OCI-LY1 (cell line): Measurements from ENCODE around the gene CELSR2.
"Not testable (repeated sequence)": the region's sequence is repeated elsewhere in the genome, so short reads cannot be mapped to it uniquely, and the experiment has no call there.

Experiments used
- H2AFZ ChIP-seq: fragments of 200-600 bp; sonication (generic), shearing (Covaris generic); 2 replicates; pipeline ENCODE4 v1.6.0; 2014; ENCODE audit warnings: antibody characterized with exemption, mild to moderate bottlenecking, low read length
- H3F3A ChIP-seq: fragments of 200-600 bp; sonication (generic), shearing (Covaris generic); 2 replicates; pipeline ENCODE4 v1.6.0; 2014; ENCODE audit warnings: mild to moderate bottlenecking, antibody characterized with exemption, low read length, moderate library complexity; ENCODE audit not compliant: insufficient read depth
- H3K27ac ChIP-seq: fragments of 200-600 bp; sonication (generic); 2 replicates; pipeline ENCODE4 v1.5.1; 2014; ENCODE audit warnings: low read length, mixed run types, mild to moderate bottlenecking, low read depth; ENCODE audit not compliant: poor library complexity, severe bottlenecking
- H3K27me3 ChIP-seq: fragments of 200-600 bp; sonication (generic); 2 replicates; pipeline ENCODE4 v1.6.0; 2014; ENCODE audit warnings: antibody characterized with exemption, mild to moderate bottlenecking, low read length, moderate library complexity; ENCODE audit not compliant: insufficient read depth
- H3K36me3 ChIP-seq: fragments of 200-600 bp; sonication (generic); 2 replicates; pipeline ENCODE4 v1.6.1; 2014; ENCODE audit warnings: mild to moderate bottlenecking, antibody characterized with exemption, low read length, moderate library complexity, mixed read lengths; ENCODE audit not compliant: insufficient read depth
- H3K4me1 ChIP-seq: fragments of 200-600 bp; sonication (generic); 2 replicates; pipeline ENCODE4 v1.5.1; 2014; ENCODE audit warnings: mild to moderate bottlenecking, low read length, moderate library complexity; ENCODE audit not compliant: insufficient read depth, severe bottlenecking
- H3K4me2 ChIP-seq: fragments of 200-600 bp; sonication (generic), shearing (Covaris generic); 2 replicates; pipeline ENCODE4 v1.6.1; 2014; ENCODE audit warnings: low read length
- H3K4me3 ChIP-seq: fragments of 200-600 bp; sonication (generic); 2 replicates; pipeline ENCODE4 v1.5.1; 2014; ENCODE audit warnings: low read length, low read depth, mild to moderate bottlenecking, mixed read lengths; ENCODE audit not compliant: poor library complexity, severe bottlenecking
- H3K79me2 ChIP-seq: fragments of 200-600 bp; shearing (Covaris generic); 2 replicates; pipeline ENCODE4 v1.6.1; 2016; ENCODE audit warnings: mixed run types, low read length, mixed read lengths; ENCODE audit not compliant: insufficient read depth
- H3K9ac ChIP-seq: fragments of 200-600 bp; sonication (generic), shearing (Covaris generic); 2 replicates; pipeline ENCODE4 v1.6.1; 2014; ENCODE audit warnings: mild to moderate bottlenecking, low read length, mixed read lengths
- H3K9me2 ChIP-seq: fragments of 200-600 bp; sonication (generic), shearing (Covaris generic); 2 replicates; pipeline ENCODE4 v1.6.1; 2014; ENCODE audit warnings: low read depth, mild to moderate bottlenecking, low read length, mixed read lengths
- H3K9me3 ChIP-seq: fragments of 200-600 bp; shearing (Covaris generic); 2 replicates; pipeline ENCODE4 v1.6.1; 2014; ENCODE audit warnings: low read length, mixed read lengths
- H4K20me1 ChIP-seq: fragments of 200-600 bp; sonication (generic), shearing (Covaris generic); 2 replicates; pipeline ENCODE4 v1.6.0; 2016; ENCODE audit warnings: mild to moderate bottlenecking, low read length; ENCODE audit not compliant: insufficient read depth
- EZH2 ChIP-seq: fragments of 200-600 bp; sonication (generic), shearing (Covaris generic); IDR thresholded peaks from 2 replicates; pipeline ENCODE4 v1.8.0; 2017; ENCODE audit warnings: borderline replicate concordance, mixed run types, mild to moderate bottlenecking, antibody characterized with exemption, low read length, moderate library complexity, mixed read lengths
- TF ChIP-seq, protein P1 (sequence below): fragments of 200-600 bp; sonication (generic), shearing (Covaris generic); IDR thresholded peaks from 2 replicates; pipeline ENCODE4 v1.5.1; 2017; ENCODE audit warnings: mild to moderate bottlenecking, antibody characterized with exemption, low read length, moderate library complexity, mixed read lengths

The CELSR2 gene

DNA sequence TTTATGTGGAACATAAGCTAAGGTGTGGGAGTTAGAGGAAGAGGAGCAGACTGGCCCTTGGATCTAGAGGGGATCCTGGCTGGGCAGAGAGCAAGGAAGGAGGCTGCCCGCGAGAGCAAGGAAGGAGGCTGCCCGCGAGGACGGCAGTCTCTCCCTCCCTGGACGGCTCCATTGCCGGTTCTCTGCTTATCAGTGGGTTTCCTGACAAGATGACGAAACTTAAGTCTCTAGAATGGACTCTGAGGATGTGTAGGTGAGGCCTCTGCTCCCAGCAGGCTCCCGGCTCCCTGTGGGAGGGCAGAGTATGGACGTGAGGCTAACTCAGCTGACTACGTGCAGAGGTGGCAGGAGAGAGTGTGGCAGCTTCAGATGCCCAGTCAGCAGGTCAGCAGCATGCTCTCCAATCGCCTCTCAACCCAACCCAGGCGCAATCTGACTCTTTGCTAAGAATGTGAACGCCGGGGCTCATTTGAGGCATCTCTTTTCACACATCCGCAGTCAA lies 51.4 kb downstream of the CELSR2 start:
- Histone ChIP-seq H3K4me3 (no peak overlapping the region), H3K27me3 (peaks cover 3% of the 10 kb centered on the region; the same call in 1 of the 2 replicates), H3F3A (no peaks in the 10 kb centered on the region), H3K36me3 (no peaks in the 10 kb centered on the region), H3K27ac (no peak overlapping the region), H3K9me2 (no peaks in the 10 kb centered on the region), H3K79me2 (no peaks in the 10 kb centered on the region), H3K9me3 (no peaks in the 10 kb centered on the region), H3K4me2 (no peak overlapping the region), H3K9ac (no peak overlapping the region), H3K4me1 (no peaks in the 10 kb centered on the region), H2AFZ (no peak overlapping the region), H4K20me1 (no peaks in the 10 kb centered on the region)
- no peak for TF ChIP-seq EZH2
- TF ChIP-seq, protein P1, sequence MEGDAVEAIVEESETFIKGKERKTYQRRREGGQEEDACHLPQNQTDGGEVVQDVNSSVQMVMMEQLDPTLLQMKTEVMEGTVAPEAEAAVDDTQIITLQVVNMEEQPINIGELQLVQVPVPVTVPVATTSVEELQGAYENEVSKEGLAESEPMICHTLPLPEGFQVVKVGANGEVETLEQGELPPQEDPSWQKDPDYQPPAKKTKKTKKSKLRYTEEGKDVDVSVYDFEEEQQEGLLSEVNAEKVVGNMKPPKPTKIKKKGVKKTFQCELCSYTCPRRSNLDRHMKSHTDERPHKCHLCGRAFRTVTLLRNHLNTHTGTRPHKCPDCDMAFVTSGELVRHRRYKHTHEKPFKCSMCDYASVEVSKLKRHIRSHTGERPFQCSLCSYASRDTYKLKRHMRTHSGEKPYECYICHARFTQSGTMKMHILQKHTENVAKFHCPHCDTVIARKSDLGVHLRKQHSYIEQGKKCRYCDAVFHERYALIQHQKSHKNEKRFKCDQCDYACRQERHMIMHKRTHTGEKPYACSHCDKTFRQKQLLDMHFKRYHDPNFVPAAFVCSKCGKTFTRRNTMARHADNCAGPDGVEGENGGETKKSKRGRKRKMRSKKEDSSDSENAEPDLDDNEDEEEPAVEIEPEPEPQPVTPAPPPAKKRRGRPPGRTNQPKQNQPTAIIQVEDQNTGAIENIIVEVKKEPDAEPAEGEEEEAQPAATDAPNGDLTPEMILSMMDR = no peak

DNA sequence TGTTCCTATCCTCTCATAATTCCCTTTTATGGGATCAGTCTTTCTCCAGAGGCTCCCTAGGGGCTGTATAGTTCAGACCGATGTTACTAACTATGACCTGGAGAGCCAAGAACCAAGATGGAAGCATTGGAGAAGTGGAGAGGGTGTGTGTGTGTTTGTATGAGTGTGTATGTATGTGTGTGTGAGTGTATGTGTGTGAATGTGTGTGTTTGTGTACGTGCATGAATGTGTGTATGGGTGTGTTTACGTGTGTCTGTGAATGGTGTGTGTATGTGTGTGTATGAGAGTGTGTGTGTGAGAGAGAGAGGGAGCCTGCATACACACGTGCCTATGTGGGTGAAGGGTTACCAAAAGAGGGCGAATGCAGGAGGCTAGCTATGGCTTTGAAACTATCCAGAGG lies 52.5 kb downstream of the CELSR2 start:
- no peak overlapping the region for H2AFZ ChIP-seq
- H3K9ac ChIP-seq = no peak overlapping the region
- no peaks in the 10 kb centered on the region for H3K79me2 ChIP-seq
- H3K9me2 ChIP-seq = no peaks in the 10 kb centered on the region
- no peaks in the 10 kb centered on the region for H3F3A ChIP-seq
- peaks cover 3% of the 10 kb centered on the region; the same call in 1 of the 2 replicates for H3K27me3 ChIP-seq
- no peaks in the 10 kb centered on the region for H3K9me3 ChIP-seq
- TF ChIP-seq, protein P1 = no peak
- TF ChIP-seq EZH2 = no peak
- peaks cover under 1% of the 10 kb centered on the region for H3K4me1 ChIP-seq
- H3K4me3 ChIP-seq = no peak overlapping the region
- H3K27ac ChIP-seq = no peak overlapping the region
- no peaks in the 10 kb centered on the region for H3K36me3 ChIP-seq
- no peaks in the 10 kb centered on the region for H4K20me1 ChIP-seq
- H3K4me2 ChIP-seq = no peak overlapping the region

DNA sequence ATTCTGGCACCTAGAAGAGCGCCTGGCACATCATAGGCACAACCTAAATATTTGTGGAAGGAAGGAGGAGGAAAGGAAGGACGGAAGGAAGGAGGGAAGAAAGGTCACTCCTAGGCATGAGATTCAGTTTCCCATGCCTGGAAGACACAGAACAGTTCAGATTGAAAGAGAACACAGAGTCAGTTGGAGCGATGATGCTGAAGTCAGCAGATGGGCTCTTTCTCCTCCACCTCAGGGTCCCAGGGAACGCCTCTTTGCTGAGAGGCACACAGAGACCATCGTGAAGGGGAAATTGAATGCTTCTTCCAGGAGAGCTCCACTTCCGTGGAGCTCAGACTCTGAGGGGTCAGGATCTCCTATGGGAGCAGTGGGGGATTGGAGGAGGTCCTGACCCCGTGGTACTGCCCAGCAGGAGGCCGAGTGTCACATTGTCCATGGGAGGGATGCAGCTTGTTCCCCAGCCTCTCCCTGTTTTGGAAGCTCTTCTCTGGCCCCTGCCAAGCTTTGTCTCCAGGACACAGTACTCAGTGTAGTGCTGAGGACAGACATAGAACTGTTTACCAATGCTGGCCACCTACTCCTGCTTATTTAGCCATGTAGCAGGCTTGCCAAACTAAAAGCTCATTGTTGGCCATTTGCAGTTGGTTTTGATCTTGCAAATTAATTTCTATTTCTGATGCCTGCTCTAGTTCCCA lies 55.0 kb downstream of the CELSR2 start:
- Histone ChIP-seq H4K20me1 (no peaks in the 10 kb centered on the region), H3K9ac (no peak overlapping the region), H3K9me2 (no peaks in the 10 kb centered on the region), H3K27ac (no peak overlapping the region), H3F3A (no peaks in the 10 kb centered on the region), H3K4me3 (no peak overlapping the region), H3K4me2 (no peak overlapping the region), H3K36me3 (no peaks in the 10 kb centered on the region), H2AFZ (no peak overlapping the region), H3K4me1 (peaks cover 8% of the 10 kb centered on the region), H3K27me3 (peaks cover 3% of the 10 kb centered on the region; the same call in 1 of the 2 replicates), H3K79me2 (no peaks in the 10 kb centered on the region), H3K9me3 (no peaks in the 10 kb centered on the region)
- TF ChIP-seq EZH2 = no peak
- TF ChIP-seq, protein P1 = no peak

DNA sequence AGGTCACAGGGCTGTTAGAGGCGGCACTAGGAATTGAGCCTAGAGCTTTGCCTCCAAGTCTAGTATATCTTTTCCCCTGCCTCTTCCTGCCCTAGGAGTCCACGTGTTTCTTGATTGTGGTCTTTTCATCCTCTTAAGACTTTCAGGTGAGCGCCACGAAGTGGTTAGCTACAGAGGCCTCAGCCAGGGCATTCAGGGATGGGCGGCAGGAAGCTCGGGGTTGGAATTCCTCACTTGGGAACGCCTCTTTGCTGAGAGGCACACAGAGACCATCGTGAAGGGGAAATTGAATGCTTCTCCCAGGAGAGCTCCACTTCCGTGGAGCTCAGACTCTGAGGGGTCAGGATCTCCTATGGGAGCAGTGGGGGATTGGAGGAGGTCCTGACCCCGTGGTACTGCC lies 56.7 kb downstream of the CELSR2 start:
- not testable (repeated sequence) for H3K4me1 ChIP-seq, H3K9ac ChIP-seq, H3K9me2 ChIP-seq, H3K36me3 ChIP-seq, H3F3A ChIP-seq, H3K4me3 ChIP-seq, H4K20me1 ChIP-seq, H3K9me3 ChIP-seq, H3K79me2 ChIP-seq, H3K27ac ChIP-seq, H3K4me2 ChIP-seq, H3K27me3 ChIP-seq, H2AFZ ChIP-seq
